ENCODE data around the gene LUZP2. TPM values are rescaled to one million over a fixed set of nuclear protein-coding genes. Genes with fewer than 3 reads are reported as not detected.
A peak's percentile ranks its signal among the peaks of the same experiment; 100 is the strongest.

Gene LUZP2
- total and polyA plus RNA-seq, 8 donors, result 1.2 to 8.3 (median 4.6) TPM; not detected in 1

GRCh38 chr11:24855951-24856350, 359.1 kb downstream of the LUZP2 start:
- no peaks in the 10 kb centered on the region for H3K36me3 ChIP-seq
- intact Hi-C loops (cut with DNase I), result no loop called here
- no peak overlapping the region for H3K27ac ChIP-seq
- TF ChIP-seq CTCF (IDR thresholded peaks at IDR 0.05), result no peak
- DNase-seq (no peak), ATAC-seq (no peak)
- no peaks in the 10 kb centered on the region for H3K27me3 ChIP-seq
- no peaks in the 10 kb centered on the region for H3K4me1 ChIP-seq
- H3K4me3 ChIP-seq, result no peak overlapping the region
- peaks cover 0 to 8% of the 10 kb centered on the region in 2 donors for H3K9me3 ChIP-seq

GRCh38 chr11:24859801-24860300, 363.0 kb downstream of the LUZP2 start:
- no peak for TF ChIP-seq CTCF (IDR thresholded peaks at IDR 0.05)
- Histone ChIP-seq H3K9me3 (peaks cover 0 to 22% of the 10 kb centered on the region in 2 donors), H3K27me3 (no peaks in the 10 kb centered on the region), H3K27ac (no peak overlapping the region), H3K36me3 (no peaks in the 10 kb centered on the region), H3K4me3 (no peak overlapping the region), H3K4me1 (no peaks in the 10 kb centered on the region)
- intact Hi-C loops (cut with DNase I), result no loop called here
- peak in 1 of 4 donors; percentile 8 for DNase-seq
- ATAC-seq, result no peak

- intact Hi-C loops (cut with DNase I), result no loop called here
- no peak overlapping the region for H3K27ac ChIP-seq
- TF ChIP-seq CTCF (IDR thresholded peaks at IDR 0.05), result no peak
- H3K36me3 ChIP-seq, result no peaks in the 10 kb centered on the region
- peak in 1 of 4 donors; percentile 26 for DNase-seq
- H3K4me3 ChIP-seq, result no peak overlapping the region
- H3K27me3 ChIP-seq, result no peaks in the 10 kb centered on the region
- H3K4me1 ChIP-seq, result no peaks in the 10 kb centered on the region
- no peak for ATAC-seq
- peaks cover 0 to 22% of the 10 kb centered on the region in 2 donors for H3K9me3 ChIP-seq
Observed at GRCh38 chr11:24861440-24861839, 364.6 kb downstream of the LUZP2 start.

- peaks cover 0 to 10% of the 10 kb centered on the region in 2 donors for H3K9me3 ChIP-seq
- no peak for TF ChIP-seq CTCF (IDR thresholded peaks at IDR 0.05)
- ATAC-seq, result no peak
Observed at GRCh38 chr11:24866743-24867142, 369.9 kb downstream of the LUZP2 start.

GRCh38 chr11:24870048-24870447, 373.2 kb downstream of the LUZP2 start:
- ATAC-seq (no peak), DNase-seq (peak in 1 of 4 donors; percentile 7)
- no peaks in the 10 kb centered on the region for H3K36me3 ChIP-seq
- intact Hi-C loops (cut with DNase I), result no loop called here
- no peaks in the 10 kb centered on the region for H3K9me3 ChIP-seq
- H3K27ac ChIP-seq, result no peak overlapping the region
- no peaks in the 10 kb centered on the region for H3K27me3 ChIP-seq
- no peaks in the 10 kb centered on the region for H3K4me1 ChIP-seq
- H3K4me3 ChIP-seq, result no peak overlapping the region
- TF ChIP-seq CTCF (IDR thresholded peaks at IDR 0.05), result no peak

More at GRCh38 chr11:24866743-24867142, 369.9 kb downstream of the LUZP2 start:
- intact Hi-C loops (cut with DNase I), result no loop called here
- Histone ChIP-seq H3K27ac (no peak overlapping the region), H3K36me3 (no peaks in the 10 kb centered on the region), H3K4me3 (no peak overlapping the region), H3K27me3 (no peaks in the 10 kb centered on the region), H3K4me1 (no peaks in the 10 kb centered on the region)
- no peak for DNase-seq

Data from left lung (tissue), 10 donors.